ENCODE measurements around the gene GLRA3.

- TF ChIP-seq TAF1 (IDR thresholded peaks at IDR 0.05; ENCODE audit: borderline replicate concordance, low read depth, low read length) (no peak), POLR2A (IDR thresholded peaks at IDR 0.05; ENCODE audit: low read depth, low read length) (no peak)
These were observed 71.3 kb downstream of the GLRA3 start for GRCh38 chr4:174757736-174758135.

Data from GM12892 (cell line).